SK-N-SH treated with all-trans-retinoic acid at 6 μM for 48 hours (cell line): Measurements from ENCODE around the gene AKR1A1.

Experiments
- BACH2 ChIP-seq: fragments of 250-450 bp; sonication (Bioruptor Pico); IDR thresholded peaks from 2 replicates; pipeline ENCODE4 v1.9.0; 2021; ENCODE audit warnings: mild to moderate bottlenecking, borderline replicate concordance
- CSDC2 ChIP-seq: fragments of 250-450 bp; sonication (Bioruptor Pico); IDR thresholded peaks from 2 replicates; pipeline ENCODE4 v1.5.0; 2020; ENCODE audit warnings: mild to moderate bottlenecking, moderate library complexity
- CSRNP3 ChIP-seq: fragments of 250-450 bp; sonication (Bioruptor Pico); IDR thresholded peaks from 2 replicates; pipeline ENCODE4 v1.5.1; 2021; ENCODE audit warnings: mild to moderate bottlenecking, moderate library complexity
- ZFP3 ChIP-seq: fragments of 250-450 bp; sonication (Bioruptor Pico); IDR thresholded peaks from 2 replicates; pipeline ENCODE4 v1.5.0; 2020; ENCODE audit warnings: mild to moderate bottlenecking, moderate library complexity

GRCh38 chr1:45522324-45523104 lies 28.1 kb upstream of the AKR1A1 start:
- TF ChIP-seq CSDC2 (CRISPR knock-in tag) (no peak), CSRNP3 (CRISPR knock-in tag) (no peak), BACH2 (CRISPR knock-in tag) (no peak), ZFP3 (CRISPR knock-in tag) (no peak)
